Stimulated activated naive CD4-positive, alpha-beta T cell treated with Interleukin-2 at 50 U/mL for 16 hours (primary cell): ENCODE measurements around the gene TRIM3.

ENCODE experiments used
- DNase-seq: peaks from one replicate; lab custom pipeline; 2025; lab: John Stamatoyannopoulos, UW

Gene TRIM3

DNA sequence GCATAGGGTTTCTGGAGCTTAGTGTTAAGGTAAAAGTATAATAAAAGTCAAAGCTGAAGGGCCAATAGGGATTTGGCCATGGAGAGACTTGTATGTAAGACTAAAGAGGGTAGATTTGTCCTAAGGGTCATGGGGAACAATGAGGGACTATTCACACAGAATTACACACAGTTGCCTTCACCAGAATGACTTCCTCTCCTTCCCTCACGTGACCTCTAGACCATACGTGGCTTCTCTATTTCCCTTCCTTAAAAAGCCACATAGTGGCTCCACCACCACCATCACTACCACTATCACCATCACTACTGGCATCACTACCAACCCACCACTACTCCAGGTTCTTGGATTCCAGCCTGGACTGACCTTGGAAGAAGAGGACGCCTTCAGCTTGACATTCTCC, 35.7 kb downstream of the TRIM3 start:
- DNase-seq = no peak

DNA sequence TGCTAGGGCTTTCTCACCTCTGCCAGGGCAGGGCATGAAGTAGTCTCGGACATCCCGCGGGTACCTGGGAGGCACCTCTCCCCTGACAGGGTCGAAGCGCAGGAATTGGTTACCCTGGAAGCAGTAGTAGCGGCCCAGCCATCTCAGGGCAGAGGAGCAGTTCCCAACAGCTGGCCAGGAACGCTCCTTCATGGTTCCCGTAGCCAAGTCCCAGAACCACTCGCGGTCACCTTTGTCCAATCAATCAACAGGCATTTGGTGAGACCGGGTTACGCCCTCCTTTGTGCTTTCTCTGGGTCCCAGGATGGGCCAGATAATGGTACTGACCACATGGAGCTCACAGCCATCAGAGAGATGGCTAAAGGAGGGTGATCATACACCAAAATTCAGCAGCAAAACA, 36.3 kb downstream of the TRIM3 start:
- no peak for DNase-seq

- no peak for DNase-seq
Measured at GRCh38 chr11:6433998-6434660, 39.6 kb downstream of the TRIM3 start.

DNA sequence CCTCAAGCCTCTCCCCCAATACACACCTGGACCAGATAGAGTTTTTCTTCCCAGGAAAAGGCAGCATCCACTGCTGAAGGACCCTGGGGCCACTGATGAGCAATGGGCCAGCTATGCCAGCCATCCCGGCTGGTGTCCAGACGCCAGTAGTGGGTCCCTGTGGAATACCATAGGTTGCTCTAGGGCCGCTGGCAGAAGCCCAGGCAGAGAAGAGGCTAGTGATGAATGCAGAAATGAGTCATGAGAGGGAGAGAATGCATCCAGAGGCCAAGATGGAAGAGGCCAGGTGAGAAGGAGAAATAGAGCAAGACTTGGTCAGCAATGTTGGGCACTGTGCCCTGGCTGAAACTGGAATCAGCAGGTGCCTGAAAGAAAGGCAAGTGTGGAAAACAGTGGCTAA, 41.9 kb downstream of the TRIM3 start:
- DNase-seq = no peak

DNA sequence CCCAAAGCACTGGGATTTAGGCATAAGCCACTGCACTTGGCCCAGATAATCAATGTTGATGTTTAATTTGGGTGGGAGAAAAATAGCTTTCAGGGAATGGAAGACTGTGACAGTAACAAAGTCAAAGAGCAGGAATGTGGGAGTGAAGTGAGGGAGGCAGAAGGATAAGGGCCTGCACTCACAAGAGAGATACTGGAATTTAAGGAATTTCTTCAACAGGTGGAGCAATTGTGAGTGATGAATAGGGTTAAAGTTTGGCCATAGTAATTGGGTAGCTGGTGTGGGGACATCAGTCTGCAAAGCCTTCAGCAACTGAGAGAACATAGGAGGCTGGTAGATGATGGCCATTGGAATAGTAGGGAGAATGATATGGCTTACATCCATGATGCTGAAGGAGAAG, 46.2 kb downstream of the TRIM3 start:
- DNase-seq = no peak

- DNase-seq = no peak
Measured at GRCh38 chr11:6420677-6421076, 53.1 kb downstream of the TRIM3 start.

GRCh38 chr11:6419009-6419631, 54.6 kb downstream of the TRIM3 start, which contains the start of gene APBB1:
Gene APBB1 (minus strand): TSS chr11:6419094. CDS start chr11:6411347, 7,747 bp downstream.
- peak; percentile 57 for DNase-seq

- DNase-seq = no peak
Measured at GRCh38 chr11:6418557-6419008, 55.2 kb downstream of the TRIM3 start.

- DNase-seq = no peak
Measured at GRCh38 chr11:6417907-6418556, 55.7 kb downstream of the TRIM3 start.

DNA sequence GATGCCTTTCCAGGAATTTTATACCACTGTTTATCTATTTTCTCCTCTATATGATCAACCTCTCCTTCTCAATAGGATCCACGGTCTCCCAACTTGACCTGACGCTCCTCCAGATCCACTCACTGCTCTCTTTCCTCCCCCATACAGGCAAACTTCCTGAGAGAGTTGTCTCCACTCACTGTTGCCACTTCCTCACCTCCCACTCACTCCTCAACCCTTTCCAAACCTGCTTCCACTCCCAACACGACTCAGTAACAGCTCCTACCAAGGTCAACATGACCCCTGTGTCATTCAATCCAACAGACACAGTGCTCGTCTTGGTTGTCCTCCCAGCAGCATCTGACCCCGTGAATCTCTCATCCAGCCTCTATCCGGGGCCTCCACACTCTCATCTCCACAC, 57.9 kb downstream of the TRIM3 start:
- DNase-seq = no peak

DNA sequence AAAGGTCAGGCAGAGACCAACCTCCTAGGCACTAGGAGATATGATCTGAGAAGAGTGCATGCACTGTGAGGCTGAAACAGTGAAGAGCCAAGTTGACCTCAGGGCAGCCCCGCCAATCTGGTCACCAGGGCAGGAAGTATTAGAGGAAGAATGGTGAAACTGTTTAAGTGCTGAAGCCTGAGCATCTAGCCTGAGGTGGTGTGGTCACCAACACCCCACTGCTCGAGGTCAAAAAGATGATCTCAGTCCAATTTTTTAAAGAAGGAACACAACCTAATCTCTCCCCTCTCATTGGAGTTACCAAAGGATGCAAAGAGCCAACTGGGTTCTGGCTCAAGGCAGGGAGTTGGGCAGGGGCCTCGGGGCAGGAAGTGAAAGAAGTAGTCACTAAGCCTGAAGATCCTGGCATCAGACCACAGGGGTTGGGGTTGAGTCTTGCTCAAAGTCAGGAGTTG, 58.8 kb downstream of the TRIM3 start:
- DNase-seq = no peak

DNA sequence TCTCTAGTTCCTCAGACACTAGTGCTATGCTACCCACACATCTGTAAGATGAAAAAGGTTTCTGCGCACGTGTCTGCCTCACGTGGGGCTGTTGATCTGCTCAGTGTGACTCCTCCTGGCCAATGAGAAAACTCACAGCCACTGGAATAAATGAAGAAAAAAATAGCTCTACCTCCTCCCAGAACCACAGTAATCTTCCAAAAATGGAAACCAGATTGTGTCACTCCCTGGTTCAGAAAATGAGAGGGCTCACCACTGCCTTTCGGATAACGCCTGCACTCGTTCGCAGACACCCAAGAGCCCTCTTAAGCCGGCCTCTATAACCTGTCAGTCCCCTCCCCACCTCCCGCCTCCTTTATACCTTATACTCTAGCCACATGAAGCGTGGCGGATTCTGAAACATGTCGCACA, 59.9 kb downstream of the TRIM3 start:
- DNase-seq = peak; percentile 46

DNA sequence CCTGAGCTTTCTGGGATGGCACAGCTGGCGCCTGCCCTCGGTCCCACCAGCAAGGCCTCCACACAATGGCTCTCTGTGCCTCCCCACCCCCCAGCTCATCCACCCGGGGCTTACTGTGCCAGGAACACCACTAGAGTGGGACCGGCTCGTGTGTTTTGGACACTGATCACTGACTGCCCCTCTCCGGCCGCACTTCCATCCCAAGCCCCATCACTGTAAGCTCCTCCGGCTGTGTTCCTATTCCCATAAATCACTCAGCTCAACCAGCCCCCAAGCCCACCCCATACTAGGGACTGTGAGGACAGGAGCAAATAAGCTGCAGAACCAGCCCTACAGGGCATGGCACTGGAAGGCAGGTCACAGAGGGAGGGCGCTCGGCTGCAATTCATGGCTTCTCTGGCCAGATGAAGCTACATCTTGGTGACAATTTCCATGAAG, 62.1 kb downstream of the TRIM3 start:
- DNase-seq = no peak

GRCh38 chr11:6410695-6411430, 62.9 kb downstream of the TRIM3 start:
- DNase-seq = no peak

- no peak for DNase-seq
Measured at GRCh38 chr11:6406370-6406769, 67.4 kb downstream of the TRIM3 start.

- DNase-seq = no peak
Measured at GRCh38 chr11:6405846-6406245, 67.9 kb downstream of the TRIM3 start.

- DNase-seq = no peak
Measured at GRCh38 chr11:6405052-6405667, 68.6 kb downstream of the TRIM3 start.

DNA sequence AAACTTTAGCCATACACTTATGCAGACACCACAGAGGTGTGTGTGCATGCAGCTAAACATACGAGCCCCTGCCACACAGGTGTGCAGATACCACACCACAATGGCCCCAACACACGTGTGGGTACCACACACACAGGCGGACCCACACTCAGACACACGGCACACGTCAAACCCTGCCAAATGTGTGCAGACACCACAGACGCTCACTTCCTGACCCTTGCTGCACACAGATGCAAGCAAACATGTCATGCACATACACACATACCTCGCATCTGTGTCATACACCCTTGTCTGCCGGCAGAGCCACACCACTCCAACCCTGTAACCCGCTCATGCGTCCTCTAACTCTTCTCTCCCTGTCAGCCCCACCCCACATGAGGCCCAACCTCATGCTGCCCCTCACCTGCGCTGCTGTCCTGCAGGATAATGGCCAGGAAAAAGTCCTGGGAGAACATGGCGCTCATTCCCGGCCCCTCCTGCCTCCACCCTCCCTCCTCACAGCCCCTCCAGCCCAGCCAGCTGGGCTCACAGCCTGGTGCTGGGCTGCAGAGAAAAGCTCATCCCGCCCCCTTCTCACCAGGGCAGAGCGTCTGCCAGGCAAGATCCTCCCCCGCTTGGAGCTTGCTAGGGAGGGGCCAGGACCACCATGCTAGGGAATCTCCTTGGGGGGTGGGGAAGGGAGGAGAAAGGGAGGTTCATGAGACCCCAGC, 69.2 kb downstream of the TRIM3 start:
- no peak for DNase-seq

- no peak for DNase-seq
Measured at GRCh38 chr11:6403539-6403938, 70.2 kb downstream of the TRIM3 start.

DNA sequence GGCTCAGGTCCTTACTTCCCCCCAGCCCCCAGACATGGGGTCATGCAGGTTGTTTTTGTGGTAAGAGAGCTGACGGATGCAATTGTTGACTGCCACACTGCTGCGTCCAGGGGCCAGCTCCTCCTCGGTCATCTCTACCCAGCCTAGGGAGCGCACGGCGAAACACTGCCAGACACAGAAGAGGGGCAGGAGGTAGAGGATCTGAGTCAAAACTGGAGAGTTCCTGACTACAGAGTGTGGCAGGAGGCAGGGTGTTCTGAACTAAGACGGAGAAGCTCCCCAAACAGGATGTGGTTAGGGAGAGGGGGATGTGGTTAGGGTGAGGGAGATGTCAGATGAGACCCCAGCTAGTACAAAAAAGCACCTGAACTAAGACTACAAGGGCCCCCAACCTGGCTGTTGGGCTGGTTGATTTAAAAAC, 71.2 kb downstream of the TRIM3 start:
- DNase-seq = peak; percentile 36

DNA sequence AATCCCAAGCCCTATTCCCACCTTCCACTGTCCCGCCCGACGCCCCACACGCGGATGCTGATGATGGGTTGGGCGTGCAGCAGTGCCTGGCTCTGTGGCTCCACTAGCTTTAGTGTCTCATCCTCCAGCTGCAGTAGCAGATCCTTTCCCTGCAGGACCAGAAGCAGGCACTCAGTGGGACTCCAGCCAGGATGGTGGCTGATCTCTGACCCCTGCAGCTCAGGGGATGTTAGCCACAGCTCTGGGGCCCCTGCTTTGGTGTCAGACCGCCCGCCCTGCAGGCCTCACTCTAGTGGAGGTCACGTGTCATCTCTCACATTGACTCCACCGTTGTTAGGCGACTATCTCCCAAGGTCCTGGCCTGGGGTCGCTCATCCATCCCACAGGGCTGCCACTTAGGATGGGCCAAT, 71.7 kb downstream of the TRIM3 start:
- DNase-seq = no peak
